GM10847 (cell line): Measurements from ENCODE around the gene TMTC1.

Source experiments
- POLR2A ChIP-seq: IDR thresholded peaks from 2 replicates; pipeline ENCODE4 v1.6.1; 2011; ENCODE audit not compliant: insufficient read length; ENCODE audit errors: extremely low read depth

The TMTC1 gene

GRCh38 chr12:29545102-29545467 is 238.7 kb downstream of the TMTC1 start:
- TF ChIP-seq POLR2A: no peak

- TF ChIP-seq POLR2A: no peak
These were observed 239.2 kb downstream of the TMTC1 start for GRCh38 chr12:29544428-29545101.

- no peak for TF ChIP-seq POLR2A
These were observed 240.7 kb downstream of the TMTC1 start for GRCh38 chr12:29543036-29543435.

- no peak for TF ChIP-seq POLR2A
These were observed 246.4 kb downstream of the TMTC1 start for GRCh38 chr12:29537298-29537697.

- no peak for TF ChIP-seq POLR2A
These were observed 248.8 kb downstream of the TMTC1 start for GRCh38 chr12:29534935-29535334.

- TF ChIP-seq POLR2A: no peak
These were observed 249.8 kb downstream of the TMTC1 start for GRCh38 chr12:29533815-29534489.

GRCh38 chr12:29531471-29531870 is 252.3 kb downstream of the TMTC1 start:
- no peak for TF ChIP-seq POLR2A

- TF ChIP-seq POLR2A: no peak
These were observed 253.3 kb downstream of the TMTC1 start for GRCh38 chr12:29530436-29530835.

GRCh38 chr12:29528161-29528560 is 255.6 kb downstream of the TMTC1 start:
- no peak for TF ChIP-seq POLR2A

GRCh38 chr12:29521951-29522350 is 261.8 kb downstream of the TMTC1 start:
- TF ChIP-seq POLR2A: no peak

- no peak for TF ChIP-seq POLR2A
These were observed 264.1 kb downstream of the TMTC1 start for GRCh38 chr12:29519585-29520182.

- no peak for TF ChIP-seq POLR2A
These were observed 265.3 kb downstream of the TMTC1 start for GRCh38 chr12:29518407-29518806.

GRCh38 chr12:29517264-29517663 is 266.5 kb downstream of the TMTC1 start:
- TF ChIP-seq POLR2A: no peak

GRCh38 chr12:29516431-29516875 is 267.3 kb downstream of the TMTC1 start:
- TF ChIP-seq POLR2A: no peak

- no peak for TF ChIP-seq POLR2A
These were observed 273.1 kb downstream of the TMTC1 start for GRCh38 chr12:29510591-29511185.

- TF ChIP-seq POLR2A: no peak
These were observed 274.2 kb downstream of the TMTC1 start for GRCh38 chr12:29509503-29509902.
